Measurements from ENCODE around the gene TMEM14A. TPM values are rescaled to one million over a fixed set of nuclear protein-coding genes. Genes with fewer than 3 reads are reported as not detected.

TMEM14A gene
- polyA plus RNA-seq, 1 donor from 2014 or later = 326 TPM

DNA sequence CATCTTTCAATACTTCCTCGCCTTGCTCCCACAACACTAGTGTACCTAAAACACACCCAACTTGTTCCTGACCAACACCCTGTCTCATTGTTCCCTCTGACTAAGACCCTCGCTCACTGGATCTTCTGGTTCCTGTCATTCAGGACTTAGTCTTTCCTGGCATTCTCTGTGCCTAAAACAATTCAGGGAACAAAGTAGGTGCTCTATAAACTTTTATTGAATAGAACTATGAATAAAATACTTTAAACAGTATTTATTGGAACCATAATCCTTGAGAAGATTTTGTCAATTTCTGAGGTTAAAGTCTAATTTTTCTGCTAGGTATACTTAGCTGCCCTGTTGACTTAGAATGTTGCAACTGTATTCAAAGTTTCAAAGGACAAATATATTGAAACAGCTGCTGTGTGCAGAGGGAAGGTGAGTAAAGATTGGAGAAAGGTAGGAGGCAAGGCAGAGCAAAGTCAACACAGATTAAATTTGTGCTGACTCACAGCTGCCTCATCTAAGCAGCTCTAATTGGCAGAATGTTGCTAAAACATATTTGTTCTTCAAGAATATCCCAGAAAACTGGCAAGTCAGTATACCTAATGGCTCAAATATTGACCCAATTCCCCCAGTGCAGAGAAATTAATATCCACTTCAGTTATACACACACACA is 54.8 kb downstream of the TMEM14A start:
- no peaks in the 10 kb centered on the region for H3K27me3 ChIP-seq (ENCODE audit: insufficient read depth, low read depth, low read length)
- TF ChIP-seq TAF1 (IDR thresholded peaks at IDR 0.05; ENCODE audit: low read depth) (no peak), RAD21 (conservative IDR thresholded peaks at IDR 0.05) (no peak), POLR2AphosphoS5 (IDR thresholded peaks at IDR 0.05) (no peak), MXI1 (conservative IDR thresholded peaks at IDR 0.05; ENCODE audit: poor library complexity, severe bottlenecking) (no peak), EP300 (conservative IDR thresholded peaks at IDR 0.05; ENCODE audit: poor library complexity, severe bottlenecking) (no peak), SMC3 (conservative IDR thresholded peaks at IDR 0.05; ENCODE audit: poor library complexity) (no peak), EZH2 (IDR thresholded peaks at IDR 0.05; ENCODE audit: borderline replicate concordance, insufficient read depth, low read length, poor library complexity, severe bottlenecking) (no peak)
- TF ChIP-seq, protein P1, sequence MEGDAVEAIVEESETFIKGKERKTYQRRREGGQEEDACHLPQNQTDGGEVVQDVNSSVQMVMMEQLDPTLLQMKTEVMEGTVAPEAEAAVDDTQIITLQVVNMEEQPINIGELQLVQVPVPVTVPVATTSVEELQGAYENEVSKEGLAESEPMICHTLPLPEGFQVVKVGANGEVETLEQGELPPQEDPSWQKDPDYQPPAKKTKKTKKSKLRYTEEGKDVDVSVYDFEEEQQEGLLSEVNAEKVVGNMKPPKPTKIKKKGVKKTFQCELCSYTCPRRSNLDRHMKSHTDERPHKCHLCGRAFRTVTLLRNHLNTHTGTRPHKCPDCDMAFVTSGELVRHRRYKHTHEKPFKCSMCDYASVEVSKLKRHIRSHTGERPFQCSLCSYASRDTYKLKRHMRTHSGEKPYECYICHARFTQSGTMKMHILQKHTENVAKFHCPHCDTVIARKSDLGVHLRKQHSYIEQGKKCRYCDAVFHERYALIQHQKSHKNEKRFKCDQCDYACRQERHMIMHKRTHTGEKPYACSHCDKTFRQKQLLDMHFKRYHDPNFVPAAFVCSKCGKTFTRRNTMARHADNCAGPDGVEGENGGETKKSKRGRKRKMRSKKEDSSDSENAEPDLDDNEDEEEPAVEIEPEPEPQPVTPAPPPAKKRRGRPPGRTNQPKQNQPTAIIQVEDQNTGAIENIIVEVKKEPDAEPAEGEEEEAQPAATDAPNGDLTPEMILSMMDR (IDR thresholded peaks at IDR 0.05; ENCODE audit: poor library complexity, severe bottlenecking) = no peak
- TF ChIP-seq, protein P2, sequence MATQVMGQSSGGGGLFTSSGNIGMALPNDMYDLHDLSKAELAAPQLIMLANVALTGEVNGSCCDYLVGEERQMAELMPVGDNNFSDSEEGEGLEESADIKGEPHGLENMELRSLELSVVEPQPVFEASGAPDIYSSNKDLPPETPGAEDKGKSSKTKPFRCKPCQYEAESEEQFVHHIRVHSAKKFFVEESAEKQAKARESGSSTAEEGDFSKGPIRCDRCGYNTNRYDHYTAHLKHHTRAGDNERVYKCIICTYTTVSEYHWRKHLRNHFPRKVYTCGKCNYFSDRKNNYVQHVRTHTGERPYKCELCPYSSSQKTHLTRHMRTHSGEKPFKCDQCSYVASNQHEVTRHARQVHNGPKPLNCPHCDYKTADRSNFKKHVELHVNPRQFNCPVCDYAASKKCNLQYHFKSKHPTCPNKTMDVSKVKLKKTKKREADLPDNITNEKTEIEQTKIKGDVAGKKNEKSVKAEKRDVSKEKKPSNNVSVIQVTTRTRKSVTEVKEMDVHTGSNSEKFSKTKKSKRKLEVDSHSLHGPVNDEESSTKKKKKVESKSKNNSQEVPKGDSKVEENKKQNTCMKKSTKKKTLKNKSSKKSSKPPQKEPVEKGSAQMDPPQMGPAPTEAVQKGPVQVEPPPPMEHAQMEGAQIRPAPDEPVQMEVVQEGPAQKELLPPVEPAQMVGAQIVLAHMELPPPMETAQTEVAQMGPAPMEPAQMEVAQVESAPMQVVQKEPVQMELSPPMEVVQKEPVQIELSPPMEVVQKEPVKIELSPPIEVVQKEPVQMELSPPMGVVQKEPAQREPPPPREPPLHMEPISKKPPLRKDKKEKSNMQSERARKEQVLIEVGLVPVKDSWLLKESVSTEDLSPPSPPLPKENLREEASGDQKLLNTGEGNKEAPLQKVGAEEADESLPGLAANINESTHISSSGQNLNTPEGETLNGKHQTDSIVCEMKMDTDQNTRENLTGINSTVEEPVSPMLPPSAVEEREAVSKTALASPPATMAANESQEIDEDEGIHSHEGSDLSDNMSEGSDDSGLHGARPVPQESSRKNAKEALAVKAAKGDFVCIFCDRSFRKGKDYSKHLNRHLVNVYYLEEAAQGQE (IDR thresholded peaks at IDR 0.05; ENCODE audit: borderline replicate concordance) = no peak
- no peaks in the 10 kb centered on the region for H3K79me2 ChIP-seq (replicated peaks; ENCODE audit: insufficient read depth, low read length)
- H3K4me2 ChIP-seq (ENCODE audit: low read length) = no peak overlapping the region
- no peaks in the 10 kb centered on the region for H3K9me2 ChIP-seq (ENCODE audit: insufficient read depth, low read length)
- H3K36me3 ChIP-seq (ENCODE audit: insufficient read depth, low read length) = no peaks in the 10 kb centered on the region
- H3K9ac ChIP-seq (ENCODE audit: low read length) = no peak overlapping the region
- no peak overlapping the region for H2AFZ ChIP-seq (ENCODE audit: low read depth, low read length)
- H3F3A ChIP-seq (ENCODE audit: insufficient read depth, low read length, poor library complexity, severe bottlenecking) = no peaks in the 10 kb centered on the region
- H3K9me3 ChIP-seq (ENCODE audit: low read length) = no peaks in the 10 kb centered on the region
- H4K20me1 ChIP-seq (ENCODE audit: insufficient read depth) = no peaks in the 10 kb centered on the region
- no peak overlapping the region for H3K27ac ChIP-seq (ENCODE audit: low read length)
- H3K4me3 ChIP-seq (ENCODE audit: low read length) = no peak overlapping the region

DNA sequence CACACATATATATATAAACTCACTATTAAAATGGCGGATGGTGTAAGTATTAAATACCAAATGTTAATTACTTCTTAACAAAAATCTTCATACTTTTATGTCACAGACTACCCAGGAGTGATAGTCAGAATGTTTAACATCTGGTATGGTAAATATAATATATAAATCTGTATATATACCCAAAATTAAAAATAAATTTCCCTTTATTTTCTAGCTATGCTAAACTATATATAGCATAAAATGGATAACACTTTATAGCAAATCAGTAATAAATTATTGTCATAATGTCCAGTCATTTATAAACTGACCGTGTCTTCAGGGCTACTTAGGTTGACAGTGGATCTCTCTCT is 55.3 kb downstream of the TMEM14A start:
- no peaks in the 10 kb centered on the region for H3F3A ChIP-seq (ENCODE audit: insufficient read depth, low read length, poor library complexity, severe bottlenecking)
- TF ChIP-seq, protein P1 (IDR thresholded peaks at IDR 0.05; ENCODE audit: poor library complexity, severe bottlenecking) = no peak
- no peak for TF ChIP-seq SMC3 (conservative IDR thresholded peaks at IDR 0.05; ENCODE audit: poor library complexity)
- no peak for TF ChIP-seq POLR2AphosphoS5 (IDR thresholded peaks at IDR 0.05)
- no peak for TF ChIP-seq EZH2 (IDR thresholded peaks at IDR 0.05; ENCODE audit: borderline replicate concordance, insufficient read depth, low read length, poor library complexity, severe bottlenecking)
- TF ChIP-seq RAD21 (conservative IDR thresholded peaks at IDR 0.05) = no peak
- TF ChIP-seq, protein P2 (IDR thresholded peaks at IDR 0.05; ENCODE audit: borderline replicate concordance) = no peak
- TF ChIP-seq MXI1 (conservative IDR thresholded peaks at IDR 0.05; ENCODE audit: poor library complexity, severe bottlenecking) = no peak
- TF ChIP-seq TAF1 (IDR thresholded peaks at IDR 0.05; ENCODE audit: low read depth) = no peak
- no peak for TF ChIP-seq EP300 (conservative IDR thresholded peaks at IDR 0.05; ENCODE audit: poor library complexity, severe bottlenecking)
- H4K20me1 ChIP-seq (ENCODE audit: insufficient read depth) = no peaks in the 10 kb centered on the region
- no peak overlapping the region for H3K4me2 ChIP-seq (ENCODE audit: low read length)
- no peaks in the 10 kb centered on the region for H3K9me3 ChIP-seq (ENCODE audit: low read length)
- H3K4me3 ChIP-seq (ENCODE audit: low read length) = no peak overlapping the region
- H3K9ac ChIP-seq (ENCODE audit: low read length) = no peak overlapping the region
- H3K79me2 ChIP-seq (replicated peaks; ENCODE audit: insufficient read depth, low read length) = no peaks in the 10 kb centered on the region
- no peaks in the 10 kb centered on the region for H3K36me3 ChIP-seq (ENCODE audit: insufficient read depth, low read length)
- H3K27ac ChIP-seq (ENCODE audit: low read length) = no peak overlapping the region
- H3K27me3 ChIP-seq (ENCODE audit: insufficient read depth, low read depth, low read length) = no peaks in the 10 kb centered on the region
- no peak overlapping the region for H2AFZ ChIP-seq (ENCODE audit: low read depth, low read length)
- H3K9me2 ChIP-seq (ENCODE audit: insufficient read depth, low read length) = no peaks in the 10 kb centered on the region

Measured in neural cell (in vitro differentiated cells).